Progenitor cell of endocrine pancreas (in vitro differentiated cells): ENCODE results near the gene KRCC1. TPM values are rescaled to one million over a fixed set of nuclear protein-coding genes. Genes with fewer than 3 reads are reported as not detected.

Experiments
- DNase-seq: peaks from one replicate; pipeline ENCODE4 v3.0.0; 2021; ENCODE audit warnings: low spot score; ENCODE audit not compliant: unreplicated experiment
- H3K27ac Mint-ChIP-seq: 2 replicates; pipeline ENCODE4 v1.8.0; 2021; ENCODE audit warnings: mild to moderate bottlenecking, moderate library complexity, mixed read lengths
- H3K27me3 Mint-ChIP-seq: 2 replicates; pipeline ENCODE4 v1.8.0; 2021; ENCODE audit warnings: mixed read lengths
- H3K36me3 Mint-ChIP-seq: 2 replicates; pipeline ENCODE4 v1.8.0; 2022; ENCODE audit warnings: mixed read lengths; ENCODE audit not compliant: insufficient read depth
- H3K4me1 Mint-ChIP-seq: 2 replicates; pipeline ENCODE4 v1.8.0; 2021; ENCODE audit warnings: low read depth, mixed read lengths
- H3K4me3 Mint-ChIP-seq: 2 replicates; pipeline ENCODE4 v1.8.0; 2021; ENCODE audit warnings: low read depth, mild to moderate bottlenecking, moderate library complexity, mixed read lengths
- H3K9me3 Mint-ChIP-seq: 2 replicates; pipeline ENCODE4 v1.8.0; 2021; ENCODE audit warnings: low read depth, mixed read lengths
- CTCF ChIP-seq: fragments of 200-600 bp; sonication (generic); IDR thresholded peaks from one replicate; pipeline ENCODE4 v1.5.0; 2021; ENCODE audit warnings: antibody characterized with exemption, mild to moderate bottlenecking; ENCODE audit not compliant: unreplicated experiment
- total RNA-seq: library from RNA; stranded (reverse); gene quantifications from 2 replicates; pipeline ENCODE4 v1.2.1, GENCODE V29; 2021

KRCC1 gene
- total RNA-seq, 1 donor from 2014 or later: 16.2 TPM

- Mint-ChIP-seq H3K27me3 (no peaks in the 10 kb centered on the region), H3K4me1 (no peaks in the 10 kb centered on the region), H3K4me3 (no peak overlapping the region), H3K36me3 (peaks cover 8% of the 10 kb centered on the region), H3K27ac (no peak overlapping the region), H3K9me3 (no peaks in the 10 kb centered on the region)
- TF ChIP-seq CTCF: no peak
- no peak for DNase-seq
These were observed 19.4 kb downstream of the KRCC1 start for GRCh38 chr2:88036182-88036581.

DNA sequence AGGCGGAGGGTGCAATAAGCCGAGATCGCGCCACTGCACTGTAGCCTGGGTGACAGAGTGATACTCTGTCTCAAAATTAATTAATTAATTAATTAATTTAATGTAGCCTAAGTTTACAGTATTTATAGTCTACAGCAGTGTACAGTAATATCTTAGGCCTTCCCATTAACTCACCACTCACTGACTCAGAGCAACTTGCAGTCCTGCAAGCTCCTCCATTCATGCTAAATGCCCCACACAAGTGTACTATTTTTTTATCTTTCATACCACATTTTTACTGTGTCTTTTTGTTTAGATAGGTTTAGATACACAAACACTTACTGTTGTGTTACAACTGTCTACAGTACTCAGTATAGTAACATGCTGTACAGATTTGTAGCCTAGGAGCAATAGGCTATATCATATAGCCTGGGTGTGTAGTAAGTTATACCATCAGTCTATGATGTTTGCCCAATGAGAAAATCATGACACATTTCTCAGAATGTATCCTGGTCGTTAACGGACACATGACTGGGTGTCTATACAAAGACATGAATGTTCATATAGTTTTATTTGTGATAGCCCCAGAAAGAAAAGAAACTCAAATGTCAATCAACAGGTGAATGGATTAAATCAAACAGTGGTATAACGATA is 23.4 kb downstream of the KRCC1 start:
- DNase-seq: no peak
- Mint-ChIP-seq H3K9me3 (no peaks in the 10 kb centered on the region), H3K36me3 (peaks cover 20% of the 10 kb centered on the region), H3K4me3 (no peak overlapping the region), H3K27ac (no peak overlapping the region), H3K27me3 (no peaks in the 10 kb centered on the region), H3K4me1 (no peaks in the 10 kb centered on the region)
- TF ChIP-seq CTCF: no peak

DNA sequence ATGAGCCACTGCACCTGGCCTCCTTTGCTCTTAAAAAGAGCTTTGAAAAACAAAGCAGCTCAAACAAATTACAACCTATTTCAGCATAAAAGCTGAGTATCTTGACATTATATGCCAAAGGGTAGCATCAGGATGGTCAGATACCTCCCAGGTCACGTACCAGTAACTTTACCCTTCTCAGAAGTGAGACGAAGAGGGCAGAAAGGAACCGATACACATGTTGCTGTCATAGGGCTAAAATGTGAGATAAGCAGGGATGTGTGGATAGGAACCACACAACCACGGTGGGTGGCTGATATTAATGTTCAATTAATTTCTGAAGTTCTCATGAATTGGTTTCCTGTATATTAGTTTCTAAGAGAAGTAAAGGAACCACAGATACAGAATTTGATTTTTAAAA is 26.7 kb downstream of the KRCC1 start:
- peaks cover 17% of the 10 kb centered on the region for H3K36me3 Mint-ChIP-seq
- no peaks in the 10 kb centered on the region for H3K27me3 Mint-ChIP-seq
- peaks cover 5% of the 10 kb centered on the region for H3K4me1 Mint-ChIP-seq
- H3K9me3 Mint-ChIP-seq: no peaks in the 10 kb centered on the region
- H3K27ac Mint-ChIP-seq: no peak overlapping the region
- TF ChIP-seq CTCF: no peak
- H3K4me3 Mint-ChIP-seq: no peak overlapping the region
- DNase-seq: no peak

- peaks cover 5% of the 10 kb centered on the region for H3K4me1 Mint-ChIP-seq
- no peak for TF ChIP-seq CTCF
- H3K27me3 Mint-ChIP-seq: no peaks in the 10 kb centered on the region
- no peak overlapping the region for H3K27ac Mint-ChIP-seq
- no peak for DNase-seq
- H3K9me3 Mint-ChIP-seq: no peaks in the 10 kb centered on the region
- peaks cover 20% of the 10 kb centered on the region for H3K36me3 Mint-ChIP-seq
- no peak overlapping the region for H3K4me3 Mint-ChIP-seq
These were observed 27.7 kb downstream of the KRCC1 start for GRCh38 chr2:88027697-88028389.

DNA sequence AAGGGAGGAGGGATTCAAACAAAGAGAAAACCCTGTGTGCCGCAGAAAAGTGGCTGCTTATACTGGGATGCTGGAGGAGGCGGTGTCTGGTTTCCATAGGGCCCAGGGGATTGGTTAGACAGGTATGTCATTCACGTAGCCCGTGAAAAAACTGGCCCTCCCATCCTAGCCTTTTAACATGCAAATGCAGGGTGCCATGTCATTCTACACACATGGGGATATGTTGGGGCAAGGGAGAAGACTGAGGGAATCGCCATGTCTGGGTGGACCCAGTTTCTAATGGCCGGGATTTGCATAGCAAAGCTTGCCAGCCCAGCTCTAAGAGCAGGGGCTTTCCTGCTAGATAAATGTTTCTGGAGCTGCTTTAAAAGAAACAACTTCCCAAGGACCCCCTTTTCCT is 31.1 kb downstream of the KRCC1 start:
- Mint-ChIP-seq H3K27ac (no peak overlapping the region), H3K27me3 (no peaks in the 10 kb centered on the region), H3K4me3 (no peak overlapping the region), H3K9me3 (no peaks in the 10 kb centered on the region), H3K36me3 (peaks cover 16% of the 10 kb centered on the region), H3K4me1 (peaks cover 7% of the 10 kb centered on the region)
- no peak for DNase-seq
- TF ChIP-seq CTCF: no peak
